Ovary (tissue), 3 donors: ENCODE data around the gene SOCS2.

Experiments used
- EP300 ChIP-seq: sonication (generic); formaldehyde crosslinking; IDR thresholded peaks from one replicate; pipeline ENCODE4 v1.6.1; 2017; ENCODE audit warnings: antibody characterized with exemption
- POLR2A ChIP-seq: fragments of 450-650 bp; IDR thresholded peaks from one replicate; pipeline ENCODE4 v1.6.1; 2017; ENCODE audit warnings: antibody characterized with exemption, mild to moderate bottlenecking, moderate library complexity
- TF ChIP-seq, protein P1 (sequence below), 3 donors: fragments of 450-650 bp in 2 of 3; fragments of 200-600 bp in 1 of 3; IDR thresholded peaks; one replicate each; pipeline versions ENCODE4 v1.5.1 to v1.8.0; 2016 to 2022; ENCODE audit warnings: antibody characterized with exemption in 3 of 3, mild to moderate bottlenecking in 1 of 3
- donor health status: DM: no; HTN: no; CAD: no.

- TF ChIP-seq EP300, result no peak
- no peak for TF ChIP-seq POLR2A
- TF ChIP-seq, protein P1, sequence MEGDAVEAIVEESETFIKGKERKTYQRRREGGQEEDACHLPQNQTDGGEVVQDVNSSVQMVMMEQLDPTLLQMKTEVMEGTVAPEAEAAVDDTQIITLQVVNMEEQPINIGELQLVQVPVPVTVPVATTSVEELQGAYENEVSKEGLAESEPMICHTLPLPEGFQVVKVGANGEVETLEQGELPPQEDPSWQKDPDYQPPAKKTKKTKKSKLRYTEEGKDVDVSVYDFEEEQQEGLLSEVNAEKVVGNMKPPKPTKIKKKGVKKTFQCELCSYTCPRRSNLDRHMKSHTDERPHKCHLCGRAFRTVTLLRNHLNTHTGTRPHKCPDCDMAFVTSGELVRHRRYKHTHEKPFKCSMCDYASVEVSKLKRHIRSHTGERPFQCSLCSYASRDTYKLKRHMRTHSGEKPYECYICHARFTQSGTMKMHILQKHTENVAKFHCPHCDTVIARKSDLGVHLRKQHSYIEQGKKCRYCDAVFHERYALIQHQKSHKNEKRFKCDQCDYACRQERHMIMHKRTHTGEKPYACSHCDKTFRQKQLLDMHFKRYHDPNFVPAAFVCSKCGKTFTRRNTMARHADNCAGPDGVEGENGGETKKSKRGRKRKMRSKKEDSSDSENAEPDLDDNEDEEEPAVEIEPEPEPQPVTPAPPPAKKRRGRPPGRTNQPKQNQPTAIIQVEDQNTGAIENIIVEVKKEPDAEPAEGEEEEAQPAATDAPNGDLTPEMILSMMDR (IDR thresholded peaks at IDR 0.05), result no peak
Measured at GRCh38 chr12:93618891-93619410, 46.5 kb downstream of the SOCS2 start.
